ENCODE measurements around the gene MAN2B1.

MAN2B1 gene

GRCh38 chr19:12611361-12611699, 55.2 kb downstream of the MAN2B1 start:
- peak; percentile 2 for DNase-seq (ENCODE audit: low spot score)

- DNase-seq (ENCODE audit: low spot score), result peak; percentile 96
Measured at GRCh38 chr19:12610540-12611360, 55.8 kb downstream of the MAN2B1 start, which contains the start of the genes ZNF490 and ZNF791. TSS of gene ZNF490 (minus strand) at chr19:12610813. CDS start at chr19:12610680, 133 bp downstream. TSS of gene ZNF791 (plus strand) at chr19:12610920. CDS start at chr19:12611080, 160 bp downstream.

- no peak for DNase-seq (ENCODE audit: low spot score)
Measured at GRCh38 chr19:12607631-12608030, 58.9 kb downstream of the MAN2B1 start.

GRCh38 chr19:12606796-12607195, 59.7 kb downstream of the MAN2B1 start:
- no peak for DNase-seq (ENCODE audit: low spot score)

GRCh38 chr19:12603714-12604113, 62.8 kb downstream of the MAN2B1 start:
- peak; percentile 50 for DNase-seq (ENCODE audit: low spot score)

GRCh38 chr19:12597594-12597993, 68.9 kb downstream of the MAN2B1 start:
- DNase-seq (ENCODE audit: low spot score), result no peak

GRCh38 chr19:12596927-12597548, 69.5 kb downstream of the MAN2B1 start:
- no peak for DNase-seq (ENCODE audit: low spot score)

All from CD4-positive, alpha-beta T cell treated with Interleukin-6 at 100 ng/mL for 8 hours (primary cell).